ENCODE results near the gene ASB10.

- TF ChIP-seq EP300 (IDR thresholded peaks at IDR 0.05) = no peak
- TF ChIP-seq CTCF (IDR thresholded peaks at IDR 0.05) = no peak
Observed at GRCh38 chr7:151146761-151147160, 40.3 kb downstream of the ASB10 start.
